WTC11 (cell line): Measurements from ENCODE around the gene CERS1. TPM values are rescaled to one million over a fixed set of nuclear protein-coding genes. Genes with fewer than 3 reads are reported as not detected.

Experiments used
- ELF4 ChIP-seq: sonication (generic); formaldehyde crosslinking; IDR thresholded peaks from 2 replicates; pipeline ENCODE4 v1.8.1; 2022; ENCODE audit warnings: low read depth, mild to moderate bottlenecking, moderate library complexity, missing genetic modification reagents
- ETV6 ChIP-seq: sonication (generic); formaldehyde crosslinking; IDR thresholded peaks from 2 replicates; pipeline ENCODE4 v1.8.1; 2022; ENCODE audit warnings: mild to moderate bottlenecking, missing genetic modification reagents
- FOXJ3 ChIP-seq: sonication (generic); formaldehyde crosslinking; IDR thresholded peaks from 2 replicates; pipeline ENCODE4 v1.9.0; 2021; ENCODE audit warnings: missing genetic modification reagents, mild to moderate bottlenecking, borderline replicate concordance
- FOXK1 ChIP-seq: sonication (generic); formaldehyde crosslinking; IDR thresholded peaks from 2 replicates; pipeline ENCODE4 v1.8.0; 2022; ENCODE audit warnings: mild to moderate bottlenecking, moderate library complexity, missing genetic modification reagents
- FOXP1 ChIP-seq: sonication (generic); formaldehyde crosslinking; IDR thresholded peaks from 2 replicates; pipeline ENCODE4 v1.8.0; 2022; ENCODE audit warnings: missing genetic modification reagents, mild to moderate bottlenecking, moderate library complexity, borderline replicate concordance
- HMGA2 ChIP-seq: fragments of 250-450 bp; sonication (Bioruptor Pico); IDR thresholded peaks from 2 replicates; pipeline ENCODE4 v1.4.0; 2021; ENCODE audit warnings: mild to moderate bottlenecking, moderate library complexity
- JAZF1 ChIP-seq: fragments of 250-450 bp; sonication (Bioruptor Pico); IDR thresholded peaks from 2 replicates; pipeline ENCODE4 v1.9.0; 2021; ENCODE audit warnings: moderate library complexity, mild to moderate bottlenecking, inconsistent platforms
- JUN ChIP-seq: sonication (generic); formaldehyde crosslinking; IDR thresholded peaks from 2 replicates; pipeline ENCODE4 v1.8.0; 2023; ENCODE audit warnings: mild to moderate bottlenecking, missing genetic modification reagents
- KAT7 ChIP-seq: sonication (generic); formaldehyde crosslinking; IDR thresholded peaks from 2 replicates; pipeline ENCODE4 v1.8.1; 2023; ENCODE audit warnings: missing genetic modification reagents, mild to moderate bottlenecking, borderline replicate concordance
- RORB ChIP-seq: fragments of 250-450 bp; sonication (Bioruptor Pico); IDR thresholded peaks from 2 replicates; pipeline ENCODE4 v1.9.0; 2021; ENCODE audit warnings: mild to moderate bottlenecking
- TCF7 ChIP-seq: sonication (generic); formaldehyde crosslinking; IDR thresholded peaks from 2 replicates; pipeline ENCODE4 v1.8.0; 2022; ENCODE audit warnings: mild to moderate bottlenecking, low read depth, missing genetic modification reagents, moderate library complexity
- TEAD4 ChIP-seq: sonication (generic); formaldehyde crosslinking; IDR thresholded peaks from 2 replicates; pipeline ENCODE4 v1.8.0; 2022; ENCODE audit warnings: mild to moderate bottlenecking, missing genetic modification reagents
- ZNF121 ChIP-seq: sonication (generic); formaldehyde crosslinking; IDR thresholded peaks from 2 replicates; pipeline ENCODE4 v1.8.0; 2023; ENCODE audit warnings: missing genetic modification reagents
- ZNF138 ChIP-seq: sonication (generic); formaldehyde crosslinking; conservative IDR thresholded peaks from 2 replicates; pipeline ENCODE4 v1.8.1; 2022; ENCODE audit warnings: mild to moderate bottlenecking, moderate library complexity, missing genetic modification reagents
- ZNF317 ChIP-seq: sonication (generic); formaldehyde crosslinking; IDR thresholded peaks from 2 replicates; pipeline ENCODE4 v1.8.1; 2023; ENCODE audit warnings: low read depth, mild to moderate bottlenecking, moderate library complexity, missing genetic modification reagents, borderline replicate concordance
- total RNA-seq: library from RNA; stranded (reverse); gene quantifications from 3 replicates; pipeline ENCODE4 v1.2.3, GENCODE V29; 2021
- TF ChIP-seq, protein P1 (sequence below): sonication (generic); formaldehyde crosslinking; IDR thresholded peaks from 2 replicates; pipeline ENCODE4 v1.8.0; 2022; ENCODE audit warnings: mild to moderate bottlenecking, missing genetic modification reagents
- TF ChIP-seq, protein P2 (sequence below): sonication (generic); formaldehyde crosslinking; IDR thresholded peaks from 2 replicates; pipeline ENCODE4 v1.8.0; 2023; ENCODE audit warnings: missing genetic modification reagents, mild to moderate bottlenecking, borderline replicate concordance
- TF ChIP-seq, protein P3 (sequence below): fragments of 200-600 bp; IDR thresholded peaks from 2 replicates; pipeline ENCODE4 v1.8.0; 2022; ENCODE audit warnings: antibody characterized with exemption
- TF ChIP-seq, protein P4 (sequence below): sonication (generic); formaldehyde crosslinking; IDR thresholded peaks from 2 replicates; pipeline ENCODE4 v1.8.1; 2023; ENCODE audit warnings: mild to moderate bottlenecking, missing genetic modification reagents
- TF ChIP-seq, protein P5 (sequence below): fragments of 250-450 bp; sonication (Bioruptor Pico); IDR thresholded peaks from 2 replicates; pipeline ENCODE4 v1.9.0; 2021; ENCODE audit warnings: mild to moderate bottlenecking
- TF ChIP-seq, protein P6 (sequence below): sonication (generic); formaldehyde crosslinking; IDR thresholded peaks from 2 replicates; pipeline ENCODE4 v1.8.1; 2023; ENCODE audit warnings: mild to moderate bottlenecking, missing genetic modification reagents
- TF ChIP-seq, protein P7 (sequence below): sonication (generic); formaldehyde crosslinking; IDR thresholded peaks from 2 replicates; pipeline ENCODE4 v1.8.1; 2022; ENCODE audit warnings: low read depth, mild to moderate bottlenecking, moderate library complexity, missing genetic modification reagents, borderline replicate concordance

Gene CERS1
- total RNA-seq, 1 experiment from 2014 or later, result 14.7 TPM

DNA sequence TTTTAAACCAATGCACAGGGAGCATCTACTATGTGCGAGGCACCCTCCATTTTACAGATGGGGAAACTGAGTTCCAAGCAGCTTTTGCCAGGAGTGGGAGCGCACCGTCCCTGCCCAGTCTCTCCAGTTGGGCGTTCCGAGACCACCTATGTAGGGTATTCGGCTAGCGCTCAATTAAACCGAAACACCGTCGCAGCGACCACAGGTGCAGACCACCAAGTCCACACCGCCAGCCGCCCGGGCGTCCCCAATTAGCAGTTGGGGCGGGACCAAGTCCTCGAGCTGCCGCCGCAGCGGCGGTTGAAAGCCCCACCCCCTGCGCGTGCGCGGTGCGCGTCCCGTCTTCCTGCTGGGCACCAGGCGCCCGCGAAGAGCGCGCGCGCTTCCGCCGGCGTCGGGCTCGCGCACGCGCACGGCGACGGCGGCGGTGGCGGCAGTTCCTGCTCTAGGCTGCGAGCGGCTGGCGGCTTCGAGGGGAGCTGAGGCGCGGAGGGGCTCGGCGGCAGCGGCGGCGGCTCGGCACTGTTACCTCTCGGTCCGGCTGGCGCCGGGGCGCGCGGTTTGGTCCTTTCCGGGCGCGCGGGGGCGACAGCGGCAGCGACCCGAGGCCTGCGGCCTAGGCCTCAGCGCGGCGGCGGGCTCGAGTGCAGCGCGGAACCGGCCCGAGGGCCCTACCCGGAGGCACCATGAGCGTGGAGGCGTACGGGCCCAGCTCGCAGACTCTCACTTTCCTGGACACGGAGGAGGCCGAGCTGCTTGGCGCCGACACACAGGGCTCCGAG, 64.2 kb downstream of the CERS1 start, which contains the start of gene UPF1 (continued):
- TF ChIP-seq, protein P1, sequence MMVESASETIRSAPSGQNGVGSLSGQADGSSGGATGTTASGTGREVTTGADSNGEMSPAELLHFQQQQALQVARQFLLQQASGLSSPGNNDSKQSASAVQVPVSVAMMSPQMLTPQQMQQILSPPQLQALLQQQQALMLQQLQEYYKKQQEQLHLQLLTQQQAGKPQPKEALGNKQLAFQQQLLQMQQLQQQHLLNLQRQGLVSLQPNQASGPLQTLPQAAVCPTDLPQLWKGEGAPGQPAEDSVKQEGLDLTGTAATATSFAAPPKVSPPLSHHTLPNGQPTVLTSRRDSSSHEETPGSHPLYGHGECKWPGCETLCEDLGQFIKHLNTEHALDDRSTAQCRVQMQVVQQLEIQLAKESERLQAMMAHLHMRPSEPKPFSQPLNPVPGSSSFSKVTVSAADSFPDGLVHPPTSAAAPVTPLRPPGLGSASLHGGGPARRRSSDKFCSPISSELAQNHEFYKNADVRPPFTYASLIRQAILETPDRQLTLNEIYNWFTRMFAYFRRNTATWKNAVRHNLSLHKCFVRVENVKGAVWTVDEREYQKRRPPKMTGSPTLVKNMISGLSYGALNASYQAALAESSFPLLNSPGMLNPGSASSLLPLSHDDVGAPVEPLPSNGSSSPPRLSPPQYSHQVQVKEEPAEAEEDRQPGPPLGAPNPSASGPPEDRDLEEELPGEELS (CRISPR knock-in tag), result peak; percentile 82
- TF ChIP-seq RORB (no peak), ZNF138 (CRISPR knock-in tag) (no peak), FOXJ3 (CRISPR knock-in tag) (no peak), JAZF1 (CRISPR knock-in tag) (no peak), JUN (CRISPR knock-in tag) (peak; percentile 88), ETV6 (peak; percentile 48; the same call in 1 of the 2 replicates), FOXP1 (CRISPR knock-in tag) (peak; percentile 82), HMGA2 (CRISPR knock-in tag) (no peak), FOXK1 (CRISPR knock-in tag) (peak; percentile 42; the same call in 1 of the 2 replicates), ELF4 (no peak), ZNF121 (CRISPR knock-in tag) (peak; percentile 31; the same call in 1 of the 2 replicates), TCF7 (CRISPR knock-in tag) (no peak; the same call in 1 of the 2 replicates), TEAD4 (CRISPR knock-in tag) (no peak), ZNF317 (0 out of 2 replicates have a peak, but pooled peaks have one; percentile 9), KAT7 (CRISPR knock-in tag) (peak; percentile 86; the same call in 1 of the 2 replicates)
- TF ChIP-seq, protein P2, sequence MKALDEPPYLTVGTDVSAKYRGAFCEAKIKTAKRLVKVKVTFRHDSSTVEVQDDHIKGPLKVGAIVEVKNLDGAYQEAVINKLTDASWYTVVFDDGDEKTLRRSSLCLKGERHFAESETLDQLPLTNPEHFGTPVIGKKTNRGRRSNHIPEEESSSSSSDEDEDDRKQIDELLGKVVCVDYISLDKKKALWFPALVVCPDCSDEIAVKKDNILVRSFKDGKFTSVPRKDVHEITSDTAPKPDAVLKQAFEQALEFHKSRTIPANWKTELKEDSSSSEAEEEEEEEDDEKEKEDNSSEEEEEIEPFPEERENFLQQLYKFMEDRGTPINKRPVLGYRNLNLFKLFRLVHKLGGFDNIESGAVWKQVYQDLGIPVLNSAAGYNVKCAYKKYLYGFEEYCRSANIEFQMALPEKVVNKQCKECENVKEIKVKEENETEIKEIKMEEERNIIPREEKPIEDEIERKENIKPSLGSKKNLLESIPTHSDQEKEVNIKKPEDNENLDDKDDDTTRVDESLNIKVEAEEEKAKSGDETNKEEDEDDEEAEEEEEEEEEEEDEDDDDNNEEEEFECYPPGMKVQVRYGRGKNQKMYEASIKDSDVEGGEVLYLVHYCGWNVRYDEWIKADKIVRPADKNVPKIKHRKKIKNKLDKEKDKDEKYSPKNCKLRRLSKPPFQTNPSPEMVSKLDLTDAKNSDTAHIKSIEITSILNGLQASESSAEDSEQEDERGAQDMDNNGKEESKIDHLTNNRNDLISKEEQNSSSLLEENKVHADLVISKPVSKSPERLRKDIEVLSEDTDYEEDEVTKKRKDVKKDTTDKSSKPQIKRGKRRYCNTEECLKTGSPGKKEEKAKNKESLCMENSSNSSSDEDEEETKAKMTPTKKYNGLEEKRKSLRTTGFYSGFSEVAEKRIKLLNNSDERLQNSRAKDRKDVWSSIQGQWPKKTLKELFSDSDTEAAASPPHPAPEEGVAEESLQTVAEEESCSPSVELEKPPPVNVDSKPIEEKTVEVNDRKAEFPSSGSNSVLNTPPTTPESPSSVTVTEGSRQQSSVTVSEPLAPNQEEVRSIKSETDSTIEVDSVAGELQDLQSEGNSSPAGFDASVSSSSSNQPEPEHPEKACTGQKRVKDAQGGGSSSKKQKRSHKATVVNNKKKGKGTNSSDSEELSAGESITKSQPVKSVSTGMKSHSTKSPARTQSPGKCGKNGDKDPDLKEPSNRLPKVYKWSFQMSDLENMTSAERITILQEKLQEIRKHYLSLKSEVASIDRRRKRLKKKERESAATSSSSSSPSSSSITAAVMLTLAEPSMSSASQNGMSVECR, result no peak; the same call in 1 of the 2 replicates
- TF ChIP-seq, protein P3, sequence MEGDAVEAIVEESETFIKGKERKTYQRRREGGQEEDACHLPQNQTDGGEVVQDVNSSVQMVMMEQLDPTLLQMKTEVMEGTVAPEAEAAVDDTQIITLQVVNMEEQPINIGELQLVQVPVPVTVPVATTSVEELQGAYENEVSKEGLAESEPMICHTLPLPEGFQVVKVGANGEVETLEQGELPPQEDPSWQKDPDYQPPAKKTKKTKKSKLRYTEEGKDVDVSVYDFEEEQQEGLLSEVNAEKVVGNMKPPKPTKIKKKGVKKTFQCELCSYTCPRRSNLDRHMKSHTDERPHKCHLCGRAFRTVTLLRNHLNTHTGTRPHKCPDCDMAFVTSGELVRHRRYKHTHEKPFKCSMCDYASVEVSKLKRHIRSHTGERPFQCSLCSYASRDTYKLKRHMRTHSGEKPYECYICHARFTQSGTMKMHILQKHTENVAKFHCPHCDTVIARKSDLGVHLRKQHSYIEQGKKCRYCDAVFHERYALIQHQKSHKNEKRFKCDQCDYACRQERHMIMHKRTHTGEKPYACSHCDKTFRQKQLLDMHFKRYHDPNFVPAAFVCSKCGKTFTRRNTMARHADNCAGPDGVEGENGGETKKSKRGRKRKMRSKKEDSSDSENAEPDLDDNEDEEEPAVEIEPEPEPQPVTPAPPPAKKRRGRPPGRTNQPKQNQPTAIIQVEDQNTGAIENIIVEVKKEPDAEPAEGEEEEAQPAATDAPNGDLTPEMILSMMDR, result no peak
- TF ChIP-seq, protein P4, sequence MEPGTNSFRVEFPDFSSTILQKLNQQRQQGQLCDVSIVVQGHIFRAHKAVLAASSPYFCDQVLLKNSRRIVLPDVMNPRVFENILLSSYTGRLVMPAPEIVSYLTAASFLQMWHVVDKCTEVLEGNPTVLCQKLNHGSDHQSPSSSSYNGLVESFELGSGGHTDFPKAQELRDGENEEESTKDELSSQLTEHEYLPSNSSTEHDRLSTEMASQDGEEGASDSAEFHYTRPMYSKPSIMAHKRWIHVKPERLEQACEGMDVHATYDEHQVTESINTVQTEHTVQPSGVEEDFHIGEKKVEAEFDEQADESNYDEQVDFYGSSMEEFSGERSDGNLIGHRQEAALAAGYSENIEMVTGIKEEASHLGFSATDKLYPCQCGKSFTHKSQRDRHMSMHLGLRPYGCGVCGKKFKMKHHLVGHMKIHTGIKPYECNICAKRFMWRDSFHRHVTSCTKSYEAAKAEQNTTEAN (CRISPR knock-in tag), result no peak
- TF ChIP-seq, protein P5, sequence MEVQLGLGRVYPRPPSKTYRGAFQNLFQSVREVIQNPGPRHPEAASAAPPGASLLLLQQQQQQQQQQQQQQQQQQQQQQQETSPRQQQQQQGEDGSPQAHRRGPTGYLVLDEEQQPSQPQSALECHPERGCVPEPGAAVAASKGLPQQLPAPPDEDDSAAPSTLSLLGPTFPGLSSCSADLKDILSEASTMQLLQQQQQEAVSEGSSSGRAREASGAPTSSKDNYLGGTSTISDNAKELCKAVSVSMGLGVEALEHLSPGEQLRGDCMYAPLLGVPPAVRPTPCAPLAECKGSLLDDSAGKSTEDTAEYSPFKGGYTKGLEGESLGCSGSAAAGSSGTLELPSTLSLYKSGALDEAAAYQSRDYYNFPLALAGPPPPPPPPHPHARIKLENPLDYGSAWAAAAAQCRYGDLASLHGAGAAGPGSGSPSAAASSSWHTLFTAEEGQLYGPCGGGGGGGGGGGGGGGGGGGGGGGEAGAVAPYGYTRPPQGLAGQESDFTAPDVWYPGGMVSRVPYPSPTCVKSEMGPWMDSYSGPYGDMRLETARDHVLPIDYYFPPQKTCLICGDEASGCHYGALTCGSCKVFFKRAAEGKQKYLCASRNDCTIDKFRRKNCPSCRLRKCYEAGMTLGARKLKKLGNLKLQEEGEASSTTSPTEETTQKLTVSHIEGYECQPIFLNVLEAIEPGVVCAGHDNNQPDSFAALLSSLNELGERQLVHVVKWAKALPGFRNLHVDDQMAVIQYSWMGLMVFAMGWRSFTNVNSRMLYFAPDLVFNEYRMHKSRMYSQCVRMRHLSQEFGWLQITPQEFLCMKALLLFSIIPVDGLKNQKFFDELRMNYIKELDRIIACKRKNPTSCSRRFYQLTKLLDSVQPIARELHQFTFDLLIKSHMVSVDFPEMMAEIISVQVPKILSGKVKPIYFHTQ, result no peak
- TF ChIP-seq, protein P6, sequence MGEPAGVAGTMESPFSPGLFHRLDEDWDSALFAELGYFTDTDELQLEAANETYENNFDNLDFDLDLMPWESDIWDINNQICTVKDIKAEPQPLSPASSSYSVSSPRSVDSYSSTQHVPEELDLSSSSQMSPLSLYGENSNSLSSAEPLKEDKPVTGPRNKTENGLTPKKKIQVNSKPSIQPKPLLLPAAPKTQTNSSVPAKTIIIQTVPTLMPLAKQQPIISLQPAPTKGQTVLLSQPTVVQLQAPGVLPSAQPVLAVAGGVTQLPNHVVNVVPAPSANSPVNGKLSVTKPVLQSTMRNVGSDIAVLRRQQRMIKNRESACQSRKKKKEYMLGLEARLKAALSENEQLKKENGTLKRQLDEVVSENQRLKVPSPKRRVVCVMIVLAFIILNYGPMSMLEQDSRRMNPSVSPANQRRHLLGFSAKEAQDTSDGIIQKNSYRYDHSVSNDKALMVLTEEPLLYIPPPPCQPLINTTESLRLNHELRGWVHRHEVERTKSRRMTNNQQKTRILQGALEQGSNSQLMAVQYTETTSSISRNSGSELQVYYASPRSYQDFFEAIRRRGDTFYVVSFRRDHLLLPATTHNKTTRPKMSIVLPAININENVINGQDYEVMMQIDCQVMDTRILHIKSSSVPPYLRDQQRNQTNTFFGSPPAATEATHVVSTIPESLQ (CRISPR knock-in tag), result no peak
- TF ChIP-seq, protein P7, sequence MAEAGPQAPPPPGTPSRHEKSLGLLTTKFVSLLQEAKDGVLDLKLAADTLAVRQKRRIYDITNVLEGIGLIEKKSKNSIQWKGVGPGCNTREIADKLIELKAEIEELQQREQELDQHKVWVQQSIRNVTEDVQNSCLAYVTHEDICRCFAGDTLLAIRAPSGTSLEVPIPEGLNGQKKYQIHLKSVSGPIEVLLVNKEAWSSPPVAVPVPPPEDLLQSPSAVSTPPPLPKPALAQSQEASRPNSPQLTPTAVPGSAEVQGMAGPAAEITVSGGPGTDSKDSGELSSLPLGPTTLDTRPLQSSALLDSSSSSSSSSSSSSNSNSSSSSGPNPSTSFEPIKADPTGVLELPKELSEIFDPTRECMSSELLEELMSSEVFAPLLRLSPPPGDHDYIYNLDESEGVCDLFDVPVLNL, result 0 out of 2 replicates have a peak, but pooled peaks have one; percentile 23
